WERI-Rb-1 (cell line): ENCODE measurements around the gene RBM26.

Experiments
- DNase-seq: peaks from one replicate; pipeline ENCODE4 v3.0.0-alpha.2; 2020
- H3K27ac ChIP-seq: fragments of 250-450 bp; sonication (Bioruptor Pico); 2 replicates; pipeline ENCODE4 v1.5.1; 2020; ENCODE audit warnings: mild to moderate bottlenecking, moderate library complexity
- H3K27me3 ChIP-seq: fragments of 250-450 bp; sonication (Bioruptor Pico); 2 replicates; pipeline ENCODE4 v1.5.1; 2021; ENCODE audit warnings: mild to moderate bottlenecking, low read depth, moderate library complexity; ENCODE audit not compliant: insufficient read depth, severe bottlenecking
- H3K36me3 ChIP-seq: fragments of 250-450 bp; sonication (Bioruptor Pico); 2 replicates; pipeline ENCODE4 v1.5.1; 2020; ENCODE audit warnings: mild to moderate bottlenecking, moderate library complexity
- H3K4me3 ChIP-seq: 2 replicates; pipeline ENCODE4 v1.5.1; 2011; ENCODE audit warnings: low read depth, mild to moderate bottlenecking, control low read depth, low read length
- H3K9me3 ChIP-seq: fragments of 250-450 bp; sonication (Bioruptor Pico); 2 replicates; pipeline ENCODE4 v1.5.1; 2021; ENCODE audit warnings: mild to moderate bottlenecking, moderate library complexity; ENCODE audit not compliant: severe bottlenecking
- CTCF ChIP-seq: IDR thresholded peaks from 2 replicates; pipeline ENCODE4 v1.5.1; 2011; ENCODE audit warnings: low read depth, mild to moderate bottlenecking, control low read depth, inconsistent platforms, low read length

RBM26 gene

GRCh38 chr13:79448413-79448812 lies 42.4 kb upstream of the RBM26 start:
- no peak for TF ChIP-seq CTCF
- Histone ChIP-seq H3K36me3 (no peaks in the 10 kb centered on the region), H3K27me3 (peaks cover 29% of the 10 kb centered on the region), H3K9me3 (no peaks in the 10 kb centered on the region), H3K27ac (no peak overlapping the region), H3K4me3 (no peak overlapping the region)
- DNase-seq = no peak

GRCh38 chr13:79447741-79448140 lies 41.7 kb upstream of the RBM26 start:
- no peak overlapping the region for H3K27ac ChIP-seq
- H3K4me3 ChIP-seq = no peak overlapping the region
- DNase-seq = no peak
- no peak for TF ChIP-seq CTCF
- peaks cover 29% of the 10 kb centered on the region for H3K27me3 ChIP-seq
- no peaks in the 10 kb centered on the region for H3K9me3 ChIP-seq
- no peaks in the 10 kb centered on the region for H3K36me3 ChIP-seq

- peaks cover 29% of the 10 kb centered on the region for H3K27me3 ChIP-seq
Measured at GRCh38 chr13:79447141-79447540, 41.1 kb upstream of the RBM26 start.

GRCh38 chr13:79445968-79446645 lies 40.1 kb upstream of the RBM26 start:
- TF ChIP-seq CTCF = no peak
- Histone ChIP-seq H3K9me3 (no peaks in the 10 kb centered on the region), H3K27me3 (peaks cover 29% of the 10 kb centered on the region), H3K36me3 (no peaks in the 10 kb centered on the region), H3K4me3 (no peak overlapping the region), H3K27ac (no peak overlapping the region)
- DNase-seq = no peak

More at GRCh38 chr13:79447141-79447540, 41.1 kb upstream of the RBM26 start:
- Histone ChIP-seq H3K36me3 (no peaks in the 10 kb centered on the region), H3K4me3 (no peak overlapping the region), H3K9me3 (no peaks in the 10 kb centered on the region), H3K27ac (no peak overlapping the region)
- DNase-seq = no peak
- TF ChIP-seq CTCF = no peak

GRCh38 chr13:79442706-79443105 lies 36.7 kb upstream of the RBM26 start:
- no peak for DNase-seq
- no peaks in the 10 kb centered on the region for H3K36me3 ChIP-seq
- no peak for TF ChIP-seq CTCF
- peaks cover 19% of the 10 kb centered on the region for H3K27me3 ChIP-seq
- H3K9me3 ChIP-seq = no peaks in the 10 kb centered on the region
- no peak overlapping the region for H3K27ac ChIP-seq
- no peak overlapping the region for H3K4me3 ChIP-seq

GRCh38 chr13:79442221-79442620 lies 36.2 kb upstream of the RBM26 start:
- no peaks in the 10 kb centered on the region for H3K9me3 ChIP-seq
- peaks cover 17% of the 10 kb centered on the region for H3K27me3 ChIP-seq
- no peak overlapping the region for H3K27ac ChIP-seq
- no peaks in the 10 kb centered on the region for H3K36me3 ChIP-seq
- no peak overlapping the region for H3K4me3 ChIP-seq
- no peak for DNase-seq
- TF ChIP-seq CTCF = no peak
